OCI-LY1 (cell line): ENCODE data around the gene PRELID1.

Experiments used
- EZH2 ChIP-seq: fragments of 200-600 bp; sonication (generic), shearing (Covaris generic); IDR thresholded peaks from 2 replicates; pipeline ENCODE4 v1.8.0; 2017; ENCODE audit warnings: borderline replicate concordance, mixed run types, mild to moderate bottlenecking, antibody characterized with exemption, low read length, moderate library complexity, mixed read lengths
- TF ChIP-seq, protein P1 (sequence below): fragments of 200-600 bp; sonication (generic), shearing (Covaris generic); IDR thresholded peaks from 2 replicates; pipeline ENCODE4 v1.5.1; 2017; ENCODE audit warnings: mild to moderate bottlenecking, antibody characterized with exemption, low read length, moderate library complexity, mixed read lengths

GRCh38 chr5:177309351-177310191 is 6.0 kb downstream of the PRELID1 start:
- TF ChIP-seq, protein P1, sequence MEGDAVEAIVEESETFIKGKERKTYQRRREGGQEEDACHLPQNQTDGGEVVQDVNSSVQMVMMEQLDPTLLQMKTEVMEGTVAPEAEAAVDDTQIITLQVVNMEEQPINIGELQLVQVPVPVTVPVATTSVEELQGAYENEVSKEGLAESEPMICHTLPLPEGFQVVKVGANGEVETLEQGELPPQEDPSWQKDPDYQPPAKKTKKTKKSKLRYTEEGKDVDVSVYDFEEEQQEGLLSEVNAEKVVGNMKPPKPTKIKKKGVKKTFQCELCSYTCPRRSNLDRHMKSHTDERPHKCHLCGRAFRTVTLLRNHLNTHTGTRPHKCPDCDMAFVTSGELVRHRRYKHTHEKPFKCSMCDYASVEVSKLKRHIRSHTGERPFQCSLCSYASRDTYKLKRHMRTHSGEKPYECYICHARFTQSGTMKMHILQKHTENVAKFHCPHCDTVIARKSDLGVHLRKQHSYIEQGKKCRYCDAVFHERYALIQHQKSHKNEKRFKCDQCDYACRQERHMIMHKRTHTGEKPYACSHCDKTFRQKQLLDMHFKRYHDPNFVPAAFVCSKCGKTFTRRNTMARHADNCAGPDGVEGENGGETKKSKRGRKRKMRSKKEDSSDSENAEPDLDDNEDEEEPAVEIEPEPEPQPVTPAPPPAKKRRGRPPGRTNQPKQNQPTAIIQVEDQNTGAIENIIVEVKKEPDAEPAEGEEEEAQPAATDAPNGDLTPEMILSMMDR: peak; percentile 94
- no peak for TF ChIP-seq EZH2
